Right lobe of liver (tissue), 4 donors: Measurements from ENCODE around the gene PRSS27.

ENCODE experiments used
- POLR2A ChIP-seq: fragments of 450-650 bp; IDR thresholded peaks from one replicate; pipeline ENCODE4 v1.6.1; 2017; ENCODE audit warnings: antibody characterized with exemption, mild to moderate bottlenecking
- TF ChIP-seq, protein P1 (sequence below), 4 donors: fragments of 200-600 bp in 3 of 4; fragments of 450-650 bp in 1 of 4; IDR thresholded peaks; one replicate each; pipeline versions ENCODE4 v1.5.1 to v1.8.0; 2016 to 2022; ENCODE audit warnings: antibody characterized with exemption in 4 of 4, mild to moderate bottlenecking in 2 of 4
- donor health status: DM: no; HTN: no; CAD: no.
- donor health status: DM: no; HTN: no; CAD: no.
- donor health status: DM: no; HTN: yes; CAD: no.

GRCh38 chr16:2671741-2672140 lies 48.3 kb downstream of the PRSS27 start:
- TF ChIP-seq, protein P1, sequence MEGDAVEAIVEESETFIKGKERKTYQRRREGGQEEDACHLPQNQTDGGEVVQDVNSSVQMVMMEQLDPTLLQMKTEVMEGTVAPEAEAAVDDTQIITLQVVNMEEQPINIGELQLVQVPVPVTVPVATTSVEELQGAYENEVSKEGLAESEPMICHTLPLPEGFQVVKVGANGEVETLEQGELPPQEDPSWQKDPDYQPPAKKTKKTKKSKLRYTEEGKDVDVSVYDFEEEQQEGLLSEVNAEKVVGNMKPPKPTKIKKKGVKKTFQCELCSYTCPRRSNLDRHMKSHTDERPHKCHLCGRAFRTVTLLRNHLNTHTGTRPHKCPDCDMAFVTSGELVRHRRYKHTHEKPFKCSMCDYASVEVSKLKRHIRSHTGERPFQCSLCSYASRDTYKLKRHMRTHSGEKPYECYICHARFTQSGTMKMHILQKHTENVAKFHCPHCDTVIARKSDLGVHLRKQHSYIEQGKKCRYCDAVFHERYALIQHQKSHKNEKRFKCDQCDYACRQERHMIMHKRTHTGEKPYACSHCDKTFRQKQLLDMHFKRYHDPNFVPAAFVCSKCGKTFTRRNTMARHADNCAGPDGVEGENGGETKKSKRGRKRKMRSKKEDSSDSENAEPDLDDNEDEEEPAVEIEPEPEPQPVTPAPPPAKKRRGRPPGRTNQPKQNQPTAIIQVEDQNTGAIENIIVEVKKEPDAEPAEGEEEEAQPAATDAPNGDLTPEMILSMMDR (IDR thresholded peaks at IDR 0.05): no peak
- TF ChIP-seq POLR2A: no peak
